ENCODE results near the gene ASIC4. TPM values are rescaled to one million over a fixed set of nuclear protein-coding genes. Genes with fewer than 3 reads are reported as not detected.

ASIC4 gene
- total and polyA plus RNA-seq, 2 of the 13 experiments (the other 11 are each of a cell fraction or from before 2014, with no cell fraction given): 0.03 TPM; not detected in 1

DNA sequence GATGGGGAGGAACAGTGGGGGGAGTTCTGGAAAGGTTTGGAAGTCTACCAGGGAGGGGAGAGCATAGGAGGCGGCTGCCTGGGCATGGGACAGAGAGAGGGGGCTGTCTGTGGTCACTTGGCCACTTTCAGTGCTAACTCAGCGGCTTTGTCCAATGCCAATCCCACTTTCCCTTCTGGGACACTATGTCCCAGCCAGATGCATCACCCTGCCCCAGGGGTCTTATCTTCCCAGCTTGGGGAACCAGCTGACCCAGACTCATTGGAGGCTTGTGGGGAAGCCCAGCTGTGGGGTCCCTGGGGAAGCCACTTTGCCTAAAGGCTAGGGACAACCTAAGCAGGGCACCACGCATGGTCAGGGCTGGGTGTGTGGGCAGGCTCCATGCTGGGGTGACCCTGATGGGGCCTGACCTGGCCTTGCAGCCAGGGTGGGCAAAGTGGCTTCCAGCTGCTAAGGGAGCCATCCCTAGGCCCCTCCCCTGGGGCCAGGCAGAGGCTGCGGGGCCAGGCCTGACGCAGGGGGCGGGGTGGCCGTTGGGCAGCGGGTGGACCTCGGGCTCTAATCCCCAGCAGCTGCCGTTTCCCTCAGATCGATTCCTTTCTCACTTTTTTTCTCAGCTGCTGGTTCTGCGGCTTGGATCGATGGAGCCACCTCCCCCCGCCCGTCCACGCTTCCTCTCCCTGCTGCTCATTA, 1.6 kb upstream of the ASIC4 start (continued):
- TF ChIP-seq, protein P1, sequence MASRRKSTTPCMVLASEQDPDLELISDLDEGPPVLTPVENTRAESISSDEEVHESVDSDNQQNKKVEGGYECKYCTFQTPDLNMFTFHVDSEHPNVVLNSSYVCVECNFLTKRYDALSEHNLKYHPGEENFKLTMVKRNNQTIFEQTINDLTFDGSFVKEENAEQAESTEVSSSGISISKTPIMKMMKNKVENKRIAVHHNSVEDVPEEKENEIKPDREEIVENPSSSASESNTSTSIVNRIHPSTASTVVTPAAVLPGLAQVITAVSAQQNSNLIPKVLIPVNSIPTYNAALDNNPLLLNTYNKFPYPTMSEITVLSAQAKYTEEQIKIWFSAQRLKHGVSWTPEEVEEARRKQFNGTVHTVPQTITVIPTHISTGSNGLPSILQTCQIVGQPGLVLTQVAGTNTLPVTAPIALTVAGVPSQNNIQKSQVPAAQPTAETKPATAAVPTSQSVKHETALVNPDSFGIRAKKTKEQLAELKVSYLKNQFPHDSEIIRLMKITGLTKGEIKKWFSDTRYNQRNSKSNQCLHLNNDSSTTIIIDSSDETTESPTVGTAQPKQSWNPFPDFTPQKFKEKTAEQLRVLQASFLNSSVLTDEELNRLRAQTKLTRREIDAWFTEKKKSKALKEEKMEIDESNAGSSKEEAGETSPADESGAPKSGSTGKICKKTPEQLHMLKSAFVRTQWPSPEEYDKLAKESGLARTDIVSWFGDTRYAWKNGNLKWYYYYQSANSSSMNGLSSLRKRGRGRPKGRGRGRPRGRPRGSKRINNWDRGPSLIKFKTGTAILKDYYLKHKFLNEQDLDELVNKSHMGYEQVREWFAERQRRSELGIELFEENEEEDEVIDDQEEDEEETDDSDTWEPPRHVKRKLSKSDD (CRISPR knock-in tag; IDR thresholded peaks at IDR 0.05; ENCODE audit: low read depth): no peak
- peak; percentile 61; the same call in 1 of the 2 replicates for TF ChIP-seq SP4 (CRISPR knock-in tag; IDR thresholded peaks at IDR 0.05)
- TF ChIP-seq FOXC1 (CRISPR knock-in tag; IDR thresholded peaks at IDR 0.05; ENCODE audit: borderline replicate concordance): no peak
- no peak for TF ChIP-seq EP300 (IDR thresholded peaks at IDR 0.05; ENCODE audit: low read depth in 2 of 2, low read length in 2 of 2)
- TF ChIP-seq EP300 (CRISPR knock-in tag; IDR thresholded peaks at IDR 0.05; ENCODE audit: borderline replicate concordance): no peak
- TF ChIP-seq ZNF841 (CRISPR knock-in tag; IDR thresholded peaks at IDR 0.05; ENCODE audit: borderline replicate concordance): no peak
- no peak for TF ChIP-seq ZNF138 (CRISPR knock-in tag; IDR thresholded peaks at IDR 0.05; ENCODE audit: low read depth)
- TF ChIP-seq NAIF1 (CRISPR knock-in tag; IDR thresholded peaks at IDR 0.05; ENCODE audit: borderline replicate concordance): no peak
- TF ChIP-seq BRD4 (CRISPR knock-in tag; IDR thresholded peaks at IDR 0.05): no peak
- no peak for TF ChIP-seq POLR2AphosphoS5 (IDR thresholded peaks at IDR 0.05; ENCODE audit: low read depth, low read length)
- TF ChIP-seq ERF (CRISPR knock-in tag; IDR thresholded peaks at IDR 0.05): no peak
- TF ChIP-seq NONO (IDR thresholded peaks at IDR 0.05): no peak
- TF ChIP-seq NONO (CRISPR knock-in tag; conservative IDR thresholded peaks at IDR 0.05): no peak
- no peak for TF ChIP-seq KLF9 (CRISPR knock-in tag; IDR thresholded peaks at IDR 0.05; ENCODE audit: low read depth)
- TF ChIP-seq, protein P2, sequence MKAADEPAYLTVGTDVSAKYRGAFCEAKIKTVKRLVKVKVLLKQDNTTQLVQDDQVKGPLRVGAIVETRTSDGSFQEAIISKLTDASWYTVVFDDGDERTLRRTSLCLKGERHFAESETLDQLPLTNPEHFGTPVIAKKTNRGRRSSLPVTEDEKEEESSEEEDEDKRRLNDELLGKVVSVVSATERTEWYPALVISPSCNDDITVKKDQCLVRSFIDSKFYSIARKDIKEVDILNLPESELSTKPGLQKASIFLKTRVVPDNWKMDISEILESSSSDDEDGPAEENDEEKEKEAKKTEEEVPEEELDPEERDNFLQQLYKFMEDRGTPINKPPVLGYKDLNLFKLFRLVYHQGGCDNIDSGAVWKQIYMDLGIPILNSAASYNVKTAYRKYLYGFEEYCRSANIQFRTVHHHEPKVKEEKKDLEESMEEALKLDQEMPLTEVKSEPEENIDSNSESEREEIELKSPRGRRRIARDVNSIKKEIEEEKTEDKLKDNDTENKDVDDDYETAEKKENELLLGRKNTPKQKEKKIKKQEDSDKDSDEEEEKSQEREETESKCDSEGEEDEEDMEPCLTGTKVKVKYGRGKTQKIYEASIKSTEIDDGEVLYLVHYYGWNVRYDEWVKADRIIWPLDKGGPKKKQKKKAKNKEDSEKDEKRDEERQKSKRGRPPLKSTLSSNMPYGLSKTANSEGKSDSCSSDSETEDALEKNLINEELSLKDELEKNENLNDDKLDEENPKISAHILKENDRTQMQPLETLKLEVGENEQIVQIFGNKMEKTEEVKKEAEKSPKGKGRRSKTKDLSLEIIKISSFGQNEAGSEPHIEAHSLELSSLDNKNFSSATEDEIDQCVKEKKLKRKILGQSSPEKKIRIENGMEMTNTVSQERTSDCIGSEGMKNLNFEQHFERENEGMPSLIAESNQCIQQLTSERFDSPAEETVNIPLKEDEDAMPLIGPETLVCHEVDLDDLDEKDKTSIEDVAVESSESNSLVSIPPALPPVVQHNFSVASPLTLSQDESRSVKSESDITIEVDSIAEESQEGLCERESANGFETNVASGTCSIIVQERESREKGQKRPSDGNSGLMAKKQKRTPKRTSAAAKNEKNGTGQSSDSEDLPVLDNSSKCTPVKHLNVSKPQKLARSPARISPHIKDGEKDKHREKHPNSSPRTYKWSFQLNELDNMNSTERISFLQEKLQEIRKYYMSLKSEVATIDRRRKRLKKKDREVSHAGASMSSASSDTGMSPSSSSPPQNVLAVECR (CRISPR knock-in tag; IDR thresholded peaks at IDR 0.05; ENCODE audit: borderline replicate concordance): peak; percentile 52; the same call in 1 of the 2 replicates
- no peak for TF ChIP-seq ZBTB1 (CRISPR knock-in tag; IDR thresholded peaks at IDR 0.05; ENCODE audit: borderline replicate concordance)
- no peak for TF ChIP-seq ZNF605 (CRISPR knock-in tag; IDR thresholded peaks at IDR 0.05)
- TF ChIP-seq, protein P3, sequence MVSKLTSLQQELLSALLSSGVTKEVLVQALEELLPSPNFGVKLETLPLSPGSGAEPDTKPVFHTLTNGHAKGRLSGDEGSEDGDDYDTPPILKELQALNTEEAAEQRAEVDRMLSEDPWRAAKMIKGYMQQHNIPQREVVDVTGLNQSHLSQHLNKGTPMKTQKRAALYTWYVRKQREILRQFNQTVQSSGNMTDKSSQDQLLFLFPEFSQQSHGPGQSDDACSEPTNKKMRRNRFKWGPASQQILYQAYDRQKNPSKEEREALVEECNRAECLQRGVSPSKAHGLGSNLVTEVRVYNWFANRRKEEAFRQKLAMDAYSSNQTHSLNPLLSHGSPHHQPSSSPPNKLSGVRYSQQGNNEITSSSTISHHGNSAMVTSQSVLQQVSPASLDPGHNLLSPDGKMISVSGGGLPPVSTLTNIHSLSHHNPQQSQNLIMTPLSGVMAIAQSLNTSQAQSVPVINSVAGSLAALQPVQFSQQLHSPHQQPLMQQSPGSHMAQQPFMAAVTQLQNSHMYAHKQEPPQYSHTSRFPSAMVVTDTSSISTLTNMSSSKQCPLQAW (CRISPR knock-in tag; IDR thresholded peaks at IDR 0.05): no peak
- no peak for TF ChIP-seq U2AF1 (optimal IDR thresholded peaks at IDR 0.05; ENCODE audit: low read depth, low read length)

Measured in HepG2 (cell line).